Neural cell (in vitro differentiated cells): ENCODE results near the gene RRBP1. TPM values are rescaled to one million over a fixed set of nuclear protein-coding genes. Genes with fewer than 3 reads are reported as not detected.

Experiments
- H2AFZ ChIP-seq: fragments of 200-600, 300-800 bp; sonication (generic), shearing (Covaris generic); 2 replicates; pipeline ENCODE4 v1.6.0; 2014; ENCODE audit warnings: low read depth, mild to moderate bottlenecking, antibody characterized with exemption, low read length, moderate library complexity
- H3F3A ChIP-seq: fragments of 200-600 bp; shearing (Covaris generic); 2 replicates; pipeline ENCODE4 v1.6.1; 2016; ENCODE audit warnings: mild to moderate bottlenecking, moderate library complexity, mixed read lengths, antibody characterized with exemption, low read length; ENCODE audit not compliant: insufficient read depth, poor library complexity, severe bottlenecking
- H3K27ac ChIP-seq: fragments of 200-600, 300-800 bp; sonication (generic), shearing (Covaris generic); 2 replicates; pipeline ENCODE4 v1.5.1; 2014; ENCODE audit warnings: mild to moderate bottlenecking, low read length, moderate library complexity
- H3K27me3 ChIP-seq: fragments of 300-800, 200-600 bp; sonication (generic), shearing (Covaris generic); 2 replicates; pipeline ENCODE4 v1.6.0; 2014; ENCODE audit warnings: mild to moderate bottlenecking, low read depth, low read length, moderate library complexity; ENCODE audit not compliant: insufficient read depth
- H3K36me3 ChIP-seq: fragments of 300-800, 200-600 bp; sonication (generic), shearing (Covaris generic); 2 replicates; pipeline ENCODE4 v1.5.1; 2014; ENCODE audit warnings: mild to moderate bottlenecking, antibody characterized with exemption, low read length, moderate library complexity; ENCODE audit not compliant: insufficient read depth
- H3K4me2 ChIP-seq: fragments of 300-800, 200-600 bp; sonication (generic), shearing (Covaris generic); 2 replicates; pipeline ENCODE4 v1.6.0; 2014; ENCODE audit warnings: mild to moderate bottlenecking, low read length
- H3K4me3 ChIP-seq: fragments of 300-800, 200-600 bp; sonication (generic), shearing (Covaris generic); 2 replicates; pipeline ENCODE4 v1.5.1; 2014; ENCODE audit warnings: mild to moderate bottlenecking, low read length, moderate library complexity
- H3K79me2 ChIP-seq: fragments of 200-600 bp; shearing (Covaris generic); replicated peaks from 2 replicates; pipeline ENCODE4 v1.6.0; 2014; ENCODE audit warnings: mild to moderate bottlenecking, low read length, moderate library complexity; ENCODE audit not compliant: insufficient read depth
- H3K9ac ChIP-seq: fragments of 300-800, 200-600 bp; sonication (generic), shearing (Covaris generic); 2 replicates; pipeline ENCODE4 v1.6.1; 2016; ENCODE audit warnings: mild to moderate bottlenecking, low read length, mixed read lengths
- H3K9me2 ChIP-seq: fragments of 200-600 bp; shearing (Covaris generic); 2 replicates; pipeline ENCODE4 v1.6.1; 2016; ENCODE audit warnings: mild to moderate bottlenecking, low read length, mixed read lengths; ENCODE audit not compliant: insufficient read depth
- H3K9me3 ChIP-seq: fragments of 200-600, 300-800 bp; sonication (generic), shearing (Covaris generic); 2 replicates; pipeline ENCODE4 v1.6.1; 2016; ENCODE audit warnings: mild to moderate bottlenecking, mixed run types, low read length, moderate library complexity, mixed read lengths
- H4K20me1 ChIP-seq: fragments of 200-600 bp; shearing (Covaris generic); 2 replicates; pipeline ENCODE4 v1.6.1; 2016; ENCODE audit warnings: mild to moderate bottlenecking, mixed run types; ENCODE audit not compliant: insufficient read depth
- EP300 ChIP-seq: fragments of 450-650 bp; conservative IDR thresholded peaks from 2 replicates; pipeline ENCODE4 v1.6.1; 2014; ENCODE audit warnings: antibody characterized with exemption, mild to moderate bottlenecking, moderate library complexity; ENCODE audit not compliant: poor library complexity, severe bottlenecking
- EZH2 ChIP-seq: fragments of 200-600, 300-800 bp; shearing (Covaris generic), sonication (generic); IDR thresholded peaks from 2 replicates; pipeline ENCODE4 v1.6.1; 2014; ENCODE audit warnings: antibody characterized with exemption, low read length, borderline replicate concordance, mild to moderate bottlenecking; ENCODE audit not compliant: insufficient read depth, poor library complexity, severe bottlenecking
- MXI1 ChIP-seq: fragments of 450-650 bp; conservative IDR thresholded peaks from 2 replicates; pipeline ENCODE4 v1.6.1; 2014; ENCODE audit warnings: antibody characterized with exemption, mild to moderate bottlenecking; ENCODE audit not compliant: poor library complexity, severe bottlenecking
- POLR2AphosphoS5 ChIP-seq: IDR thresholded peaks from 2 replicates; pipeline ENCODE4 v1.6.1; 2012
- RAD21 ChIP-seq: fragments of 450-650 bp; conservative IDR thresholded peaks from 2 replicates; pipeline ENCODE4 v1.6.1; 2014; ENCODE audit warnings: antibody characterized with exemption, mild to moderate bottlenecking, moderate library complexity
- SMC3 ChIP-seq: fragments of 450-650 bp; conservative IDR thresholded peaks from 2 replicates; pipeline ENCODE4 v1.6.1; 2014; ENCODE audit warnings: antibody characterized with exemption, mild to moderate bottlenecking, moderate library complexity; ENCODE audit not compliant: poor library complexity
- TAF1 ChIP-seq: IDR thresholded peaks from 2 replicates; pipeline ENCODE4 v1.6.1; 2012; ENCODE audit warnings: low read depth
- polyA plus RNA-seq: library from polyadenylated mRNA; depleted of rRNA; stranded (reverse); fragments of >200 nt; gene quantifications from 2 replicates; pipeline ENCODE4 v1.2.3, GENCODE V29; 2014
- TF ChIP-seq, protein P1 (sequence below): IDR thresholded peaks from 2 replicates; pipeline ENCODE4 v1.6.1; 2012; ENCODE audit warnings: borderline replicate concordance
- TF ChIP-seq, protein P2 (sequence below): fragments of 450-650 bp; IDR thresholded peaks from 2 replicates; pipeline ENCODE4 v1.5.1; 2014; ENCODE audit warnings: antibody characterized with exemption, mild to moderate bottlenecking, moderate library complexity; ENCODE audit not compliant: poor library complexity, severe bottlenecking

The RRBP1 gene
- polyA plus RNA-seq, 1 donor from 2014 or later, result 2.2 TPM

DNA sequence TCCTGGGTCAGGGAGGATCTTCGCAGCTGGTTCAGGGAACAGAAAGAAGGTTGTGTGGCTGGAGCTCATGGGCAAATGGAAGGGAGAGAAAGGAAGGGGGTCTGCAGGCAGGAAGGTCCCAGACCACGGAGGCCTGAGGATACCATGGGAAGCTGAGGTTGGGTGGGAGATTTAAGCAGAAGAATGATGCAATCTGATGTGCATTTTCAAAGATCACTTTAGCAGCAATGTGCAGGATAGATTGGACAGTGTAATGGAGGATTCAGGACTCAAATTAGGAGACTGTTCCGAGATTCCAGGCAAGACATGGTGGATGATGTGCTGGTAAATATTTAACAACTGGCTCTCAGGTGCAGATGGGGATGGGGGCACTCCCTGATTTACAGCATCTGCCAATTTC lies 5.8 kb upstream of the RRBP1 start:
- H3K9me2 ChIP-seq, result no peaks in the 10 kb centered on the region
- no peak overlapping the region for H3K9ac ChIP-seq
- no peaks in the 10 kb centered on the region for H3F3A ChIP-seq
- H3K4me2 ChIP-seq, result no peak overlapping the region
- H3K79me2 ChIP-seq, result no peaks in the 10 kb centered on the region
- TF ChIP-seq TAF1 (no peak), RAD21 (no peak), SMC3 (no peak), EZH2 (no peak), POLR2AphosphoS5 (no peak), MXI1 (no peak), EP300 (no peak)
- TF ChIP-seq, protein P1, sequence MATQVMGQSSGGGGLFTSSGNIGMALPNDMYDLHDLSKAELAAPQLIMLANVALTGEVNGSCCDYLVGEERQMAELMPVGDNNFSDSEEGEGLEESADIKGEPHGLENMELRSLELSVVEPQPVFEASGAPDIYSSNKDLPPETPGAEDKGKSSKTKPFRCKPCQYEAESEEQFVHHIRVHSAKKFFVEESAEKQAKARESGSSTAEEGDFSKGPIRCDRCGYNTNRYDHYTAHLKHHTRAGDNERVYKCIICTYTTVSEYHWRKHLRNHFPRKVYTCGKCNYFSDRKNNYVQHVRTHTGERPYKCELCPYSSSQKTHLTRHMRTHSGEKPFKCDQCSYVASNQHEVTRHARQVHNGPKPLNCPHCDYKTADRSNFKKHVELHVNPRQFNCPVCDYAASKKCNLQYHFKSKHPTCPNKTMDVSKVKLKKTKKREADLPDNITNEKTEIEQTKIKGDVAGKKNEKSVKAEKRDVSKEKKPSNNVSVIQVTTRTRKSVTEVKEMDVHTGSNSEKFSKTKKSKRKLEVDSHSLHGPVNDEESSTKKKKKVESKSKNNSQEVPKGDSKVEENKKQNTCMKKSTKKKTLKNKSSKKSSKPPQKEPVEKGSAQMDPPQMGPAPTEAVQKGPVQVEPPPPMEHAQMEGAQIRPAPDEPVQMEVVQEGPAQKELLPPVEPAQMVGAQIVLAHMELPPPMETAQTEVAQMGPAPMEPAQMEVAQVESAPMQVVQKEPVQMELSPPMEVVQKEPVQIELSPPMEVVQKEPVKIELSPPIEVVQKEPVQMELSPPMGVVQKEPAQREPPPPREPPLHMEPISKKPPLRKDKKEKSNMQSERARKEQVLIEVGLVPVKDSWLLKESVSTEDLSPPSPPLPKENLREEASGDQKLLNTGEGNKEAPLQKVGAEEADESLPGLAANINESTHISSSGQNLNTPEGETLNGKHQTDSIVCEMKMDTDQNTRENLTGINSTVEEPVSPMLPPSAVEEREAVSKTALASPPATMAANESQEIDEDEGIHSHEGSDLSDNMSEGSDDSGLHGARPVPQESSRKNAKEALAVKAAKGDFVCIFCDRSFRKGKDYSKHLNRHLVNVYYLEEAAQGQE, result no peak
- TF ChIP-seq, protein P2, sequence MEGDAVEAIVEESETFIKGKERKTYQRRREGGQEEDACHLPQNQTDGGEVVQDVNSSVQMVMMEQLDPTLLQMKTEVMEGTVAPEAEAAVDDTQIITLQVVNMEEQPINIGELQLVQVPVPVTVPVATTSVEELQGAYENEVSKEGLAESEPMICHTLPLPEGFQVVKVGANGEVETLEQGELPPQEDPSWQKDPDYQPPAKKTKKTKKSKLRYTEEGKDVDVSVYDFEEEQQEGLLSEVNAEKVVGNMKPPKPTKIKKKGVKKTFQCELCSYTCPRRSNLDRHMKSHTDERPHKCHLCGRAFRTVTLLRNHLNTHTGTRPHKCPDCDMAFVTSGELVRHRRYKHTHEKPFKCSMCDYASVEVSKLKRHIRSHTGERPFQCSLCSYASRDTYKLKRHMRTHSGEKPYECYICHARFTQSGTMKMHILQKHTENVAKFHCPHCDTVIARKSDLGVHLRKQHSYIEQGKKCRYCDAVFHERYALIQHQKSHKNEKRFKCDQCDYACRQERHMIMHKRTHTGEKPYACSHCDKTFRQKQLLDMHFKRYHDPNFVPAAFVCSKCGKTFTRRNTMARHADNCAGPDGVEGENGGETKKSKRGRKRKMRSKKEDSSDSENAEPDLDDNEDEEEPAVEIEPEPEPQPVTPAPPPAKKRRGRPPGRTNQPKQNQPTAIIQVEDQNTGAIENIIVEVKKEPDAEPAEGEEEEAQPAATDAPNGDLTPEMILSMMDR, result no peak
- no peaks in the 10 kb centered on the region for H4K20me1 ChIP-seq
- H3K36me3 ChIP-seq, result no peaks in the 10 kb centered on the region
- no peak overlapping the region for H3K4me3 ChIP-seq
- no peaks in the 10 kb centered on the region for H3K27me3 ChIP-seq
- no peak overlapping the region for H3K27ac ChIP-seq
- no peaks in the 10 kb centered on the region for H3K9me3 ChIP-seq
- H2AFZ ChIP-seq, result no peak overlapping the region

DNA sequence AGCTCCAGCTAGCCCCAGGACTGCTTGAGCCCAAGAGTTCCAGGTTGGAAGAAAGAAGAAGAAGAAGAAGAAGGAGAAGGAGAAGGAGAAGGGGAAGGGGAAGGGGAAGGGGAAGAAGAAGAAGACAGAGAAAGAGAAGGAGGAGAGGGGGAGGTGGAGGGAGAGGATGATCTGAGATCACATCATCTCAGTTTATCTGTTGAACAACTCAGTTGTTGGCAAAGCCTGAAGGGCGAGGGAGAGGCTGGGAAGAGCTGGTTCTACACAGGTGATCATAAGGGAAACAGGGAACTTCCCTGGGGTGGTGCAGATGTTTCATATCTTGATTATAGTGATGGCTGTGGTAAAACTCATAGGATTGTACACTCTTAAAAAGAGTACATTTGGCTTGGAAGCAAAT lies 3.1 kb upstream of the RRBP1 start:
- H4K20me1 ChIP-seq, result no peaks in the 10 kb centered on the region
- H3K9me3 ChIP-seq, result no peaks in the 10 kb centered on the region
- no peak overlapping the region for H2AFZ ChIP-seq
- no peaks in the 10 kb centered on the region for H3F3A ChIP-seq
- H3K79me2 ChIP-seq, result no peaks in the 10 kb centered on the region
- no peak overlapping the region for H3K4me3 ChIP-seq
- no peaks in the 10 kb centered on the region for H3K36me3 ChIP-seq
- TF ChIP-seq, protein P2, result no peak
- TF ChIP-seq, protein P1, result no peak
- no peak for TF ChIP-seq RAD21
- no peak for TF ChIP-seq EZH2
- no peak for TF ChIP-seq EP300
- no peak for TF ChIP-seq POLR2AphosphoS5
- TF ChIP-seq SMC3, result no peak
- TF ChIP-seq TAF1, result no peak
- TF ChIP-seq MXI1, result no peak
- H3K9ac ChIP-seq, result no peak overlapping the region
- H3K9me2 ChIP-seq, result no peaks in the 10 kb centered on the region
- H3K27ac ChIP-seq, result no peak overlapping the region
- no peak overlapping the region for H3K4me2 ChIP-seq
- no peaks in the 10 kb centered on the region for H3K27me3 ChIP-seq
